ENCODE results near the gene RSRC2. TPM values are rescaled to one million over a fixed set of nuclear protein-coding genes. Genes with fewer than 3 reads are reported as not detected.

The RSRC2 gene
- total RNA-seq, 1 experiment from 2014 or later: 64.9 TPM

- Mint-ChIP-seq H3K27me3 (ENCODE audit: low read depth) (no peaks in the 10 kb centered on the region; the same call in 1 of the 2 replicates), H3K4me3 (no peak overlapping the region), H3K4me1 (peaks cover 6 to 10% of the 10 kb centered on the region in 2 experiments), H3K27ac (peak overlapping the region in 1 of 3 experiments; percentile 85; a peak in 1 of 7 replicates), H3K36me3 (ENCODE audit: insufficient read depth in 1 of 3, low read depth in 3 of 3) (peaks cover 34 to 64% (median 52%) of the 10 kb centered on the region in 3 experiments), H3K9me3 (no peaks in the 10 kb centered on the region; a peak in 1 of 5 replicates)
- H2BK120ac ChIP-seq (ENCODE audit: low read depth, low read length, poor library complexity, severe bottlenecking): no peak overlapping the region
- H3T11ph ChIP-seq (ENCODE audit: low read length): no peak overlapping the region
- no peak overlapping the region for H2AK5ac ChIP-seq (ENCODE audit: insufficient read length, low read length)
- no peak for TF ChIP-seq CTCF (conservative IDR thresholded peaks at IDR 0.05)
- H2BK20ac ChIP-seq (ENCODE audit: low read depth, low read length, poor library complexity, severe bottlenecking): no peak overlapping the region
- no CpG with 5 or more reads among the region's 6 CpGs for WGBS (ENCODE audit: extremely low coverage, insufficient read length, low lambda C conversion rate)
- no peaks in the 10 kb centered on the region for H3K9me3 ChIP-seq (ENCODE audit: control insufficient read depth, low read depth, low read length)
- H3K23ac ChIP-seq (ENCODE audit: insufficient read length, low read depth, low read length): no peak overlapping the region
- H4K91ac ChIP-seq (ENCODE audit: insufficient read length, low read depth, low read length): no peak overlapping the region
- no peak overlapping the region for H3K4ac ChIP-seq (ENCODE audit: low read depth, low read length)
- H3K27ac ChIP-seq (ENCODE audit: insufficient read length, low read depth, low read length): no peak overlapping the region
- no peaks in the 10 kb centered on the region for H3K27me3 ChIP-seq (ENCODE audit: insufficient read depth, low read length)
- H3K9ac ChIP-seq (ENCODE audit: extremely low read depth, insufficient read length, low read length): no peak overlapping the region
- no peaks in the 10 kb centered on the region for H3K79me1 ChIP-seq (ENCODE audit: insufficient read depth, low read depth, low read length, poor library complexity, severe bottlenecking)
- DNase-seq: no peak
- H3K18ac ChIP-seq (ENCODE audit: insufficient read length, low read depth, low read length): no peak overlapping the region
- no peaks in the 10 kb centered on the region for H3K23me2 ChIP-seq (ENCODE audit: insufficient read length, low read depth, low read length, poor library complexity, severe bottlenecking)
- no peak overlapping the region for H3K4me2 ChIP-seq (ENCODE audit: insufficient read depth, insufficient read length, low read length)
- no peak overlapping the region for H2BK12ac ChIP-seq (ENCODE audit: insufficient read length, low read depth, low read length)
- no peak overlapping the region for H2AFZ ChIP-seq (ENCODE audit: low read length)
- no peak overlapping the region for H2BK5ac ChIP-seq (ENCODE audit: insufficient read length, low read length)
- no peak overlapping the region for H3K56ac ChIP-seq (ENCODE audit: insufficient read length, low read depth, low read length)
- no peak overlapping the region for H3K14ac ChIP-seq (ENCODE audit: insufficient read depth, low read length)
- H3K4me1 ChIP-seq (ENCODE audit: insufficient read depth, low read length): no peaks in the 10 kb centered on the region
- H4K20me1 ChIP-seq (ENCODE audit: control insufficient read depth, insufficient read depth, insufficient read length): no peaks in the 10 kb centered on the region
- H3K79me2 ChIP-seq (ENCODE audit: insufficient read depth, low read length): no peaks in the 10 kb centered on the region; the same call in 1 of the 2 replicates
- H4K8ac ChIP-seq (replicated peaks; ENCODE audit: insufficient read length, low read depth, low read length): no peak overlapping the region
- H2BK15ac ChIP-seq (ENCODE audit: low read depth, low read length): no peak overlapping the region
- no peak overlapping the region for H4K5ac ChIP-seq (ENCODE audit: insufficient read length, low read depth, low read length)
These were observed 22.7 kb downstream of the RSRC2 start for GRCh38 chr12:122503783-122504590.
